HG02763 (cell line): ENCODE measurements around the gene STIMATE.

Experiments used
- ATAC-seq: cut with Tn5 transposase; IDR thresholded peaks from one replicate; pipeline ENCODE4 v1.9.1; 2021; ENCODE audit warnings: mild to moderate bottlenecking, moderate library complexity; ENCODE audit not compliant: unreplicated experiment

STIMATE gene

GRCh38 chr3:52897130-52898122, at the start of gene STIMATE:
Gene STIMATE (minus strand): TSS chr3:52897548. CDS start chr3:52897450, 98 bp downstream.
- peak; percentile 91 for ATAC-seq

GRCh38 chr3:52939600-52939999, 42.3 kb upstream of the STIMATE start:
- no peak for ATAC-seq

GRCh38 chr3:52934630-52935530, 37.5 kb upstream of the STIMATE start:
- no peak for ATAC-seq

DNA sequence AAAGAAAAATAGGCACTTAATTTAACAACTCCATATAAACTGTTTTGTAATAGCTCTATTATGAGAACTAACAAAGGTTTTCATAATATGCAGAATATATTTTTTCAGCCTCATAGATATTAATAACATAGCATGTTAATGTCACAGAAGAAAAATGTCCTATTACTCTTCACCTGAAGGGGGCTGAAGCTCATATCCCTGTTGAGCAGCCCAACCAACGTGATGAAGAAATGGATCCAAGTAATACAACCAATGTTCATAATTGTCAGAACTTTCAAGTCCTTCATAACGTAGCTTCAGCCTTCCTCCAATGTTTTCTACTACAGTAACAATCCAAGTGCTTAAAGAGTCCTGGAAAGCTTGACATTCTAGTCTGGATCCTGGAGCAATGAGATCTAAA, 34.5 kb upstream of the STIMATE start:
- no peak for ATAC-seq

GRCh38 chr3:52931328-52931727, 34.0 kb upstream of the STIMATE start:
- ATAC-seq: no peak

DNA sequence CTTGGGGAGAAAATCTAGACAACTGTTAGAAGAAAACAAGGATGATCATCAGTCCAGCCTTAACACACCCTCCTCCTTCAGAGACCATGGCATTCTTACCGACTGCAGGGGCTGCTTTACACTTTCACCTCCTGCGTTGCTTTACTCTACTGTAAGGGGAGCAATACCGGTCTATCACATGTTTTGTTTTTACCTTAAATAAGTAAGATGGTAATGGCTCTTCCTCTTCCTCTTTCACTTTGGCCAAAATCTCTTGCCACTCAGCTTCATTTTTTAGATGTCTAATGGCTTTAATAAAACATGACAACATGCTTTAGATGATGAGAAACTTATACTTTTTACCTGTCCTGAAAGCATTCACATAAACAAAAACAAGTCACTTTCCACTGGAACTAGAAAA, 33.4 kb upstream of the STIMATE start:
- ATAC-seq: no peak

DNA sequence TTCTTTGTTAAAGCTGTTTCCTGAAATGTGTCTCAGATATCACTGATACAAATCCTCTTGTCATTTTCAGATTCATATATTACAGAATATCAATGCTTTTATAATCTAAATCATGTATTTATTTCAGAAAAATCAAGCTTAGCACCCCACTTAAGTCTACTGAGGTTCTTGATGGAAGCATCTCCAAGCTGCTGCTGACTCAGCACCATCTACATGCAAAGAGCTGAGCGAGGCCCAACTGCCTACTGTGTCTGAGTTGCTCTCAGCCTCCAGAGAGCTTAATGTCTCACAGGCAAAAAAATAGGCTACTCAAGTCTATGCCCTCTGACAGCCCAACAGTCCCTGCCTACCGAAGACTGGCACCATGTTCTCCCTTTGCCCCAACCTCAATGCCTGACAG, 29.2 kb upstream of the STIMATE start:
- no peak for ATAC-seq

DNA sequence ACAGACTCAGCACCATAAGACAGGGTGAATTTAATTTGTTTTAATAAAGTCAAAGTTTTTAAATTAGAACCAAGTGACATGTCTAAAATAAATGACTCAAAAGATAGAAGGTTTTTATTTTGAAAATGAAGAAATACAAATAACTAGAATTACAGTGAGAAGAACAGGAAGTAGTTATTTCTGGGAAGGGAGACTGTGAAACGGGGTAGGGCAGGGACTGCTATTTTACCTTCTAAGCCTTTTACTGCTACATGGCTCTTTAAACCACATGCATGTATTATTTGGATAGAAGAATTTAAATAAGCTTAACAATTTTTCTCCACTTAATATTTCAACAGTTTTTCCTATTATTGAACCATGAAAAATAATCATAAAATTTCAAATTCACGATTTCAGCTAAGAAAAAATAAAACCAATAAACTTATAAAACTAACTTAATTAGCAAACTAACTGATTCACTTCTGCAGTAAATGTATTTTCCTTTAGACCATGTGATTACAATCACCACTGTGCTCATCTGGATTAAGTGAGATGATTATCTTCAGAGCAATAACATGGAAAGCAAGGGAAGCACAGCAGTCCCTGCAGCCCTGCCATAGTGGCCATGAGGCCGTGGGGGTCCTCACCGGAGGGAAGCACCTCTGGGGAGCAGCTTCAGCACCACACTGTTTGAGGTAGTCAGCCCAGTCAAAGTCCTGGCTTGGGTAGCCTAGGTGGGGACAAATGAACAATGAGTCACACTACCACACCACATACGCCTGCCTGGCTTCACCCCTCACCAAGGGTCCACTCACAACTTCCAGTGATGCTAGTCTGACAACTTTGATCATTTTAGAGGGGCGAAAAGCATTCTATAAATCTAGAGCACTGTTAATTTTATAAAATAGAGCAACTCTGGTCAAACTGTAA, 28.3 kb upstream of the STIMATE start:
- ATAC-seq: no peak

GRCh38 chr3:52923963-52924362, 26.6 kb upstream of the STIMATE start:
- no peak for ATAC-seq

DNA sequence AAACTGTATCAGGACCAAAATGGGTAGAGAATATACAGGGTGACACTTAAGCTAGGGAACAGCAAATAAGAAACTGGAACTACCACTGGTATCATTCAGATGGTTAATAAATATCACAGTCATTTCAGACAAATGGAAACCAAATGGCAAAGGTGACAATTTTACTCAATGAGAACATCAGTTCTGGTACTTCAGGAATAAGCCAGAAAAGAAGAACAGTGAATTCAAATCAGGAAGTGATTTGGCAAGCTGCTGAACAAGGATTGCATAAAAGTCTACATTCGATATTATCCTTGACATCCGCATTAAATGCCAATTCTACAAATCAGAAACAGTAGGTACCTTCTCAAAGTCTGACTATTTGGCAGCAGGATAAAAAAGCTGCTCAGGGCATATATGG, 23.5 kb upstream of the STIMATE start:
- ATAC-seq: no peak

- ATAC-seq: no peak
Measured at GRCh38 chr3:52917044-52917443, 19.7 kb upstream of the STIMATE start.

DNA sequence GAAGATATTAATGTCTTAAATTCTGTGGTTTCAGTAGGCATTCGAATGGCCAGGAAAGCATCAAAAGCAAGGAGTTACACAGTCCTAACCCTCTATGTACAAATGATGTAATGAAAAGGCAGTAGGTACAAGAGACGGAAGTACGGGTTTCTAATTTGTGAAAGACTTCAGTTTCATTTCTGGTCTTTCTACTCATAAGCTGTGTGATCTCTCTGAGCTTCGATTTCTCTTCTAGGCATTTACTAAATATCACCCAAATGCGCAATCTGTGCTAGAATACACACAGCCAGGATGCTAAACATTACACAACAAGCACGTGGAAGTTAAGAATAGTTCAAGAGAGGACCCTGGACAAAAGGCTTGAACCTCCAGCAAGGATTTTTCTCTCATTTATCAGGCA, 17.9 kb upstream of the STIMATE start:
- no peak for ATAC-seq

DNA sequence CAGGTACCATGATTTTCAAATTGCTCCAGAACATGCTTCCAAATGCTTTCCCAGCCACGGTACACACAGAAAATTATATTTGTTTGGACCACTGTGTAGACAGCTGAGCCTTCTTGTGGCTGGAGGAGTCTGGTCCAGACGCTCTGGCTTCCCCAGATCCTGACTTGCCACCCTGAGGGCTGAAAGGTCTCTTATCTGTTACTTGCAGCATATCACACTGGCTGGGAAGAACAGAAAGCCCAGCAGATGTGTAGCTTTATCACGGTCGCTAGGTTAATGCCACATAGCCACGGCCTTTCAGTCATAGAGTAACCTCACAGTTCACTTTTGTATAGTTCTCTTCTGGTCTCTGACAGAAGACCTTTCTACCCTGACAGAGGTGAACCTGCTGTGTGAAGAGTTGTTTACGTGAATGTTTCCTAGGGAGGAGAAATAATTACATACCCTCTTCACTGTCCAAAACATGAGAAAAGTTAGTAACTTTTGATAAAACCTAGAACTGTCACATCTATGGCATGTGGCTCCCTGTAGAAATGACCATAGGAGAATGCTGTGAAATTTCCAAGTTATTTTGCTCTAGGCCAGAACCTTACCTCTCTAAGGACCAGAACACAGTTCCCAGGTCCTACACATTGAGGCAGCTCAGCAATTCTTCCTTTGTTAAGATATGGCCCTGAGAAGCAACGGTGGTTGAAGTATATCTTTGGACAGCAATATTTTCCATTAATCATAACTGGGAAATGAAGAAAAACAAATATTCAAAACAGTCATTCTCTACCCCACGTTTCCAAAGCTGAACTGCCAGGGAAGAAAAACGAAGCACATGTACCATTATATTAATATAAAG, 15.8 kb upstream of the STIMATE start:
- ATAC-seq: no peak

DNA sequence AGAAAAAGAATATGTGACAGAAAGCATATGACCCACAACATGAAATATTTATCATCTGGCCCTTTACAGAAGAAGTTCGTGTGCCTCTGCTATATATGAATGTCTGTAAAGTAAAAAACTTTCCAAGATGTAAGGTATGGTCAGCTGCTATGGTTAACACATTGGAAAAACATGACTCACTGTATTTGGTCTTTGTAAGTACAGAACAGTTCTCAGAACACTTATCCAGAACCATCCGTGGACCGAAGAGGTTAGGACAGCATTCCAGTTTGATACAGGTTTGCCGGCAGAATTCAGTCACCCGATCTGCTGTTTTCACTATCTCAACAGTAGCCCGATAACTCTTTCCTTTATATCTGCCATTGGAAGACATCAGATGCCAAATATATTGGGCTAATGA, 13.5 kb upstream of the STIMATE start:
- ATAC-seq: no peak

- no peak for ATAC-seq
Measured at GRCh38 chr3:52907497-52907896, 10.1 kb upstream of the STIMATE start.

GRCh38 chr3:52904552-52904951, 7.2 kb upstream of the STIMATE start:
- no peak for ATAC-seq

DNA sequence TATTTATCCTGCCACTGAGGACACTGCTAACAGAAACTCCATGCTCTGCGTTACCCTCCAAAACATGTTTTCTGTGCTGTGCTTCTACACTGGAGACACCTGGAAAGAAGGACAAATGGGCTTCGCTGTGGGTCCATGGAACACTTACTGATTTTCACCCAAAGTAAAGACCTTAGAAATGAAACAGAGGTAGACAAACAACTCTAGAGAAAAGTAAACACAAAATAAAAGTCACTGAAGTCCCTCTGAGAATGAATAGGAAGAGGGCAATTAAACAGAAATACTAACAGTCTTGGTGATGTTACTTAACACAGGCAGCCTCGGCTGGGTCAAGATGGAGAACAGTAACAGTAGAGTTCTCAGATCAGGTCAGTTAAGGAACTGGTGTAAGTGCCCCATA, 6.7 kb upstream of the STIMATE start:
- ATAC-seq: no peak

GRCh38 chr3:52896613-52897012, 735 bp downstream of the STIMATE start:
- no peak for ATAC-seq

DNA sequence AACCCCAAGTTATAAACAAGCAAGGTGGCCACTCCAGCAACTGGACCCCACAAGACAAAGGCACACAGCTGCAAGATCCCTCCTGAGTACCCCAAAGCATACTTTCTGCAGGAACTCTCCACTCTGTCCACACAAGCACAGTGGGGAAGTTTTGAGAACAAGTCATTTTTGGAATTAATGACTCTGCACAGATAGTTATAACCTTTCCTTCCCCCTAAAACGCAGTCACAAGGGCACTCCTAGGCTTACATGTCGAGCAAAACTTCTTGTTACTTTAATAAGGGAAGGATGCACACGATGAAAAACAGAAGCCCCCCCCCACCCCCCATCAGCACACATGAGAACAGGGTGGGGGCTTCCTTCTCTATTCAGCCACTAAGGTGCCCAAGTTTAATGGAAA, 1.2 kb downstream of the STIMATE start:
- ATAC-seq: no peak

- no peak for ATAC-seq
Measured at GRCh38 chr3:52895418-52895817, 1.9 kb downstream of the STIMATE start.
